Neural crest cell (in vitro differentiated cells): ENCODE results near the gene SLFN12L. TPM values are rescaled to one million over a fixed set of nuclear protein-coding genes. Genes with fewer than 3 reads are reported as not detected.
"Not testable (repeated sequence)": the region's sequence is repeated elsewhere in the genome, so short reads cannot be mapped to it uniquely, and the experiment has no call there.

Experiments used
- DNase-seq: peaks from one replicate; pipeline ENCODE4 v3.0.0; 2021; ENCODE audit warnings: low read depth, mixed read lengths, low spot score
- H3K27ac Mint-ChIP-seq: one replicate; pipeline ENCODE4 v1.8.0; 2021; ENCODE audit warnings: mild to moderate bottlenecking, mixed read lengths; ENCODE audit not compliant: unreplicated experiment
- H3K27me3 Mint-ChIP-seq: 2 replicates; pipeline ENCODE4 v1.8.0; 2021; ENCODE audit warnings: low read depth, mild to moderate bottlenecking, mixed read lengths
- H3K36me3 Mint-ChIP-seq: 2 replicates; pipeline ENCODE4 v1.8.0; 2021; ENCODE audit warnings: low read depth, mild to moderate bottlenecking, mixed read lengths
- H3K4me1 Mint-ChIP-seq: 2 replicates; pipeline ENCODE4 v1.8.0; 2021; ENCODE audit warnings: mixed read lengths
- H3K4me3 Mint-ChIP-seq: one replicate; pipeline ENCODE4 v1.8.0; 2021; ENCODE audit warnings: mild to moderate bottlenecking, mixed read lengths
- H3K9me3 Mint-ChIP-seq: 2 replicates; pipeline ENCODE4 v1.8.0; 2021; ENCODE audit warnings: mixed read lengths
- total RNA-seq: library from RNA; stranded (reverse); gene quantifications from 2 replicates; pipeline ENCODE4 v1.2.1, GENCODE V29; 2021
- TF ChIP-seq, protein P1 (sequence below): fragments of 200-600 bp; sonication (generic); conservative IDR thresholded peaks from 2 replicates; pipeline ENCODE4 v1.5.0; 2021; ENCODE audit warnings: antibody characterized with exemption, mild to moderate bottlenecking

Gene SLFN12L
- total RNA-seq, 1 donor from 2014 or later = not detected

DNA sequence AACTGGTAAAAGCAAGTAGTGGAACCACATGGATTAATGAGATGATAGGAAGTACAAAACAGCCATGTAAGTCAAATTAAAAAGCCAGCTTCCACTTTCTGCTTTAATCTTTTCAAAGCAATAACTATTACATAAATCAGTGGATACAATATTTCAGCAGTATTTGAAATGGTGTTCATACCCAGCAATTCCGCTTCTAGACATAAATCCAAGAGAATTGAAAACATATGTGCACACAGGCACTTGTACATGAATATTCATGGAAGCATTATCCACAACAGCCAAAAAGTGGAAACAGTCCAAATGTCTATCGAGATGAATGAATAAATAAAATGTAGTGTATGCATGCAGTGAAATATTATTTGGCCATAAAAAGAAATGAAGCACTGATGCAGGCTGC lies 27.4 kb downstream of the SLFN12L start:
- H3K4me1 Mint-ChIP-seq = no peaks in the 10 kb centered on the region
- no peak overlapping the region for H3K4me3 Mint-ChIP-seq
- DNase-seq = no peak
- H3K9me3 Mint-ChIP-seq = peaks cover 6% of the 10 kb centered on the region
- TF ChIP-seq, protein P1, sequence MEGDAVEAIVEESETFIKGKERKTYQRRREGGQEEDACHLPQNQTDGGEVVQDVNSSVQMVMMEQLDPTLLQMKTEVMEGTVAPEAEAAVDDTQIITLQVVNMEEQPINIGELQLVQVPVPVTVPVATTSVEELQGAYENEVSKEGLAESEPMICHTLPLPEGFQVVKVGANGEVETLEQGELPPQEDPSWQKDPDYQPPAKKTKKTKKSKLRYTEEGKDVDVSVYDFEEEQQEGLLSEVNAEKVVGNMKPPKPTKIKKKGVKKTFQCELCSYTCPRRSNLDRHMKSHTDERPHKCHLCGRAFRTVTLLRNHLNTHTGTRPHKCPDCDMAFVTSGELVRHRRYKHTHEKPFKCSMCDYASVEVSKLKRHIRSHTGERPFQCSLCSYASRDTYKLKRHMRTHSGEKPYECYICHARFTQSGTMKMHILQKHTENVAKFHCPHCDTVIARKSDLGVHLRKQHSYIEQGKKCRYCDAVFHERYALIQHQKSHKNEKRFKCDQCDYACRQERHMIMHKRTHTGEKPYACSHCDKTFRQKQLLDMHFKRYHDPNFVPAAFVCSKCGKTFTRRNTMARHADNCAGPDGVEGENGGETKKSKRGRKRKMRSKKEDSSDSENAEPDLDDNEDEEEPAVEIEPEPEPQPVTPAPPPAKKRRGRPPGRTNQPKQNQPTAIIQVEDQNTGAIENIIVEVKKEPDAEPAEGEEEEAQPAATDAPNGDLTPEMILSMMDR = no peak
- no peaks in the 10 kb centered on the region for H3K36me3 Mint-ChIP-seq
- peaks cover 53% of the 10 kb centered on the region for H3K27me3 Mint-ChIP-seq
- H3K27ac Mint-ChIP-seq = no peak overlapping the region

DNA sequence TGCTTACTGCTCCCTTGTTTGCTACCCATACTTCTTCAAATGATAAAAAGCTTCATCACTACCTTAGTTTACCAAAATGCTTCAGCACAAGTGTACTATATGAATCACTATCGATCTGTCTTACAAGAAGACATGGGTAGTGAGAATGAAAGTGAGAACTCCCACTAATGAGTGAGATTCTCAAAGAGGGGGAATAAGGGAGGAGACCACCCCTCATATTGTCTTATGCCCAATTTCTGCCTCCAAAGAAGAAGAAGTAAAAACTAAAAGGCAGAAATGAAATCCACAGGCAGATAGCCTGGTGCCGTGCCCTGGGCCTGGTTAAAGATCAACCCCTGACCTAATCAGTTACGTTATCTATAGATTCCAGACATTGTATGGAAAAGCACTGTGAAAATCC lies 29.8 kb downstream of the SLFN12L start:
- not testable (repeated sequence) for H3K27ac Mint-ChIP-seq, H3K4me1 Mint-ChIP-seq, H3K36me3 Mint-ChIP-seq, DNase-seq, H3K4me3 Mint-ChIP-seq, H3K9me3 Mint-ChIP-seq
- H3K27me3 Mint-ChIP-seq = peaks cover 46% of the 10 kb centered on the region

DNA sequence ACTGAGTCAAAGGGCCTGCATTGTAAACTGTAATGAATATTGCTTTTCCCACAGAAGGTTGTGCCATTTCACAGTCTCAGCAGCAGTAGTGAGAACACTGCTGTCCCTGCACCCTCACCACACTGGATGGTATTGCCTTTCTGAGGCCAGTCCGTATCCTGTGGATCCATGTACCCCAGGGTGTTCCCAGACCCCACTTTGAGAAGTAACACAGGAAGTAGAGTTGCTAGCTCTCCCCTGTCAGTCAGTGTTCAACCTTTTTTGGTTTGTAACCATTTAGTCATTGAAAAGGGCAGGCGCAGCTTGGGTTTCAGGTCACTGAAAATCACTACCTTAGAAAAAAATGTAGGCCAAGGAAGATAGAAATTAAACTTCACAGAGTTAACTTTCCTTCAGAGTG lies 37.9 kb downstream of the SLFN12L start:
- TF ChIP-seq, protein P1 = no peak
- no peak overlapping the region for H3K4me3 Mint-ChIP-seq
- H3K9me3 Mint-ChIP-seq = peaks cover 4% of the 10 kb centered on the region
- peaks cover under 1% of the 10 kb centered on the region for H3K4me1 Mint-ChIP-seq
- no peak for DNase-seq
- H3K27me3 Mint-ChIP-seq = peaks cover 95% of the 10 kb centered on the region
- H3K27ac Mint-ChIP-seq = no peak overlapping the region
- H3K36me3 Mint-ChIP-seq = peaks cover 2% of the 10 kb centered on the region

DNA sequence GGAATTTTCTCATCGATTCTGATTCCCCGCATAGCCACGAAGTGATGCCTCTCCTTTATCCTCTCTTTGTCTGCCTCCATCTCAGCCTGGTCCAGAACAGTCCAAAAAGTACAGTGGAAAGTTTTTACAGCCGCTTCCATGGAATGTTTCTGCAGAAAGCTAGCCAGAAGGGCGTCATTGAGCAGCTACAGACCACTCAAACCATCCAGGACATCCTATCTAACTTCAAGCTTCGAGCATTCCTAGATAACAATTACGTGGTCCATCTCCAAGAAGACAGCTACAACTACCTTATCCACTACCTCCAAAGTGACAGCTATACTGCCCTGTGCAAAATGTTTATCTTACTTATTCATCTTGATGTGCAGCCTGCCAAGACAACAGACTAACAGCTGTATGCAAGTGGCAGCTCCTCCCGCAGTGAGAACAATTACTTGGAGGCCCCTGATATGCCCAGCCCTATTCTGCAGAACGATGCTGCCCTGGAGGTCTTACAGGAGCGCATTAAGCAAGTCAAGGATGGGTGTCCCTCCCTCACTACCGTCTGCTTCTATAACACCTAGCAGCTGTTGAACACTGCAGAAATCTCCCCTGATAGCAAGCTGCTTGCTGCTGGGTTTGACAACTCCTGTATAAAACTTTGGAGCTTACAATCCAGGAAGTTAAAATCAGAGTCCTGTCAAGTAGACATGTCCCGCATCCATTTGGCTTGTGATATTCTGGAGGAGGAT lies 38.9 kb downstream of the SLFN12L start:
- peaks cover 4% of the 10 kb centered on the region for H3K9me3 Mint-ChIP-seq
- H3K4me3 Mint-ChIP-seq = no peak overlapping the region

DNA sequence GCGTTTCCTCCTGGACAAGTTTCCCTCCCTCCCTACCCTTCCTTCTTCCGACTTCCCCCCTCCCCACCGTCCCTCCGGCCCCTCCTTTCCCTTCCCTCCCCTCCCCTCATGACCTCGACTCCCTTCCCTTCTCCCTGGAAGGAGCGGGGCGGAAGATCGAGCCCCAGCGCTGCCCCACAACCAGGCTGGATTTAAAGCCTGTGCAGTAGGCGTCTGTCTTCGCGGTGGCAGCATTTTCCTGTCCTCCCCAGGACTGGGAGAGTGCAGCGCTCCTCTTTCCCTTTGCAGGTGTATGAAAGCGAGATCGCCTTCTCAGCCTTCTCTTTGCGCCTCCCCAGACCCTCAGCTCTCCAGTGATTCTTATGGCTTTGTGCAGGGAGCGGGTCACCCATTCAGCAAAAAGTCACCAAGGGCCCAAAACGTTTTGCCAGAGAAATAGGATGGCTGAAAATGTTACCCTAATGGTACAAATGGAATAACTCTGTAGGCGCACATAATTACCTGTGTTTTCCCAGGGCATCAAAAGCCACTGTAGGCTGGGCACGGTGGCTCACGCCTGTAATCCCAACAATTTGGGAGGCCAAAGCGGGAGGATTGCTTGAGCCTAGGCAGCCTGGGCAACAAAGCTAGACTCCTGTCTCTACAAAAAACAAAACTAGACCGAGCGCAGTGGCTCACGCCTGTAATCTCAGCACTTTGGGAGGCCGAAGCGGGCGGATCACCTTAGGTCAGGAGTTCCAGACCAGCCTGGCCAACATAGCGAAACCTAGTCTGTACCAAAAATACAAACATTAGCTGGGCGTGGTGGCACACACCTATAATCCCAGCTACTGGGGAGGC lies 40.8 kb downstream of the SLFN12L start:
- H3K27ac Mint-ChIP-seq = no peak overlapping the region

More for the DNA sequence above, 38.9 kb downstream of the SLFN12L start:
- Mint-ChIP-seq H3K27me3 (peaks cover 94% of the 10 kb centered on the region), H3K36me3 (peaks cover 2% of the 10 kb centered on the region), H3K4me1 (peaks cover 3% of the 10 kb centered on the region), H3K27ac (no peak overlapping the region)
- DNase-seq = no peak
- TF ChIP-seq, protein P1 = no peak

More for the DNA sequence above, 40.8 kb downstream of the SLFN12L start:
- H3K4me1 Mint-ChIP-seq = peaks cover 3% of the 10 kb centered on the region
- peaks cover under 1% of the 10 kb centered on the region for H3K36me3 Mint-ChIP-seq
- H3K4me3 Mint-ChIP-seq = no peak overlapping the region
- H3K27me3 Mint-ChIP-seq = peaks cover 96% of the 10 kb centered on the region
- no peak for DNase-seq
- TF ChIP-seq, protein P1 = no peak
- H3K9me3 Mint-ChIP-seq = peaks cover 2% of the 10 kb centered on the region
